ENCODE measurements around the gene PALS1.

PALS1 gene

GRCh38 chr14:67241411-67242167 lies at the start of gene PALS1:
Gene PALS1 (plus strand): TSS chr14:67241435. CDS start chr14:67279171, 37,736 bp downstream.
- TF ChIP-seq CTCF (IDR thresholded peaks at IDR 0.05; ENCODE audit: borderline replicate concordance, insufficient read depth, low read depth, low read length): no peak
- H3K4me3 ChIP-seq (ENCODE audit: low read depth, low read length): peak within 1 kb of the TSS; percentile 70

GRCh38 chr14:67191768-67192290 lies 49.4 kb upstream of the PALS1 start:
- no peak for TF ChIP-seq CTCF (IDR thresholded peaks at IDR 0.05; ENCODE audit: borderline replicate concordance, insufficient read depth, low read depth, low read length)
- H3K4me3 ChIP-seq (ENCODE audit: low read depth, low read length): no peak overlapping the region

GRCh38 chr14:67192366-67192765 lies 48.9 kb upstream of the PALS1 start:
- no peak for TF ChIP-seq CTCF (IDR thresholded peaks at IDR 0.05; ENCODE audit: borderline replicate concordance, insufficient read depth, low read depth, low read length)
- H3K4me3 ChIP-seq (ENCODE audit: low read depth, low read length): no peak overlapping the region

GRCh38 chr14:67195279-67195678 lies 46.0 kb upstream of the PALS1 start:
- no peak for TF ChIP-seq CTCF (IDR thresholded peaks at IDR 0.05; ENCODE audit: borderline replicate concordance, insufficient read depth, low read depth, low read length)
- H3K4me3 ChIP-seq (ENCODE audit: low read depth, low read length): no peak overlapping the region

GRCh38 chr14:67199016-67199415 lies 42.2 kb upstream of the PALS1 start:
- TF ChIP-seq CTCF (IDR thresholded peaks at IDR 0.05; ENCODE audit: borderline replicate concordance, insufficient read depth, low read depth, low read length): no peak
- no peak overlapping the region for H3K4me3 ChIP-seq (ENCODE audit: low read depth, low read length)

- TF ChIP-seq CTCF (IDR thresholded peaks at IDR 0.05; ENCODE audit: borderline replicate concordance, insufficient read depth, low read depth, low read length): no peak
Observed at GRCh38 chr14:67207810-67208209, 33.4 kb upstream of the PALS1 start.

GRCh38 chr14:67218126-67218525 lies 23.1 kb upstream of the PALS1 start:
- no peak overlapping the region for H3K4me3 ChIP-seq (ENCODE audit: low read depth, low read length)
- TF ChIP-seq CTCF (IDR thresholded peaks at IDR 0.05; ENCODE audit: borderline replicate concordance, insufficient read depth, low read depth, low read length): no peak

More at GRCh38 chr14:67207810-67208209, 33.4 kb upstream of the PALS1 start:
- H3K4me3 ChIP-seq (ENCODE audit: low read depth, low read length): no peak overlapping the region
